Suprapubic skin (tissue), 4 donors: ENCODE data around the gene TYROBP.

Experiments
- EP300 ChIP-seq: sonication (generic); formaldehyde crosslinking; IDR thresholded peaks from one replicate; pipeline ENCODE4 v1.6.1; 2017; ENCODE audit warnings: antibody characterized with exemption
- POLR2A ChIP-seq, 2 donors: fragments of 450-650 bp; IDR thresholded peaks; one replicate each; pipeline ENCODE4 v1.6.1; 2017; ENCODE audit warnings: antibody characterized with exemption in 2 of 2, mild to moderate bottlenecking in 2 of 2, moderate library complexity in 2 of 2
- POLR2AphosphoS5 ChIP-seq, 3 donors: sonication (generic); formaldehyde crosslinking; IDR thresholded peaks; one replicate each; pipeline ENCODE4 v1.6.1; 2017; ENCODE audit warnings: antibody characterized with exemption in 3 of 3
- TF ChIP-seq, protein P1 (sequence below), 2 donors: fragments of 200-600 bp in 1 of 2; fragments of 450-650 bp in 1 of 2; sonication (generic) in 1 of 2; IDR thresholded peaks; one replicate each; pipeline ENCODE4 v1.5.1; 2016 to 2019; ENCODE audit warnings: antibody characterized with exemption in 2 of 2, mild to moderate bottlenecking in 1 of 2, moderate library complexity in 1 of 2

DNA sequence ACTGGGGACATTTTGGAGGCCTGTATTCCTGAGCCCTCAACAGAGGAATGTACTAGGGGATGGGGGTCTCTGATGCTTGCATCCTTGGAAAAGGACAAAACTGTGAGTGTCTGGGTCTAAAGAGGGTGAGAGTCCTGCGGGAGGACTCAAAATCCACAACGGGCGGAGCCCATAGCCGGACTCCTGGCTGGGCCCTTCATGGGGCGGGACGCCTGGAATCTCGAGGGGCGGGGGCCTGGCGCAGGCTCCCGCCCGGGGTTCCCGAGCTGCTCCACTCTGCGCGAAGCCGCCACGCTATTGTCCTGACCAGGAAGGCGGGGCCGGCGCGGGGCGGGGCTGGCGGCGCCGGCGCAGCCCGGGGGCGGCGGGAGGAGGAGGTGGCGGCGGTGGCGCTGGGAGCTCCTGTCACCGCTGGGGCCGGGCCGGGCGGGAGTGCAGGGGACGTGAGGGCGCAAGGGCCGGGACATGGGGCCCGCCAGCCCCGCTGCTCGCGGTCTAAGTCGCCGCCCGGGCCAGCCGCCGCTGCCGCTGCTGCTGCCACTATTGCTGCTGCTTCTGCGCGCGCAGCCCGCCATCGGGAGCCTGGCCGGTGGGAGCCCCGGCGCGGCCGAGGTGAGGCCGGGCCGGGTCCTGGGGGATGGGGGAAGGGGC is 39.8 kb downstream of the TYROBP start, which contains the start of gene APLP1:
- TF ChIP-seq, protein P1, sequence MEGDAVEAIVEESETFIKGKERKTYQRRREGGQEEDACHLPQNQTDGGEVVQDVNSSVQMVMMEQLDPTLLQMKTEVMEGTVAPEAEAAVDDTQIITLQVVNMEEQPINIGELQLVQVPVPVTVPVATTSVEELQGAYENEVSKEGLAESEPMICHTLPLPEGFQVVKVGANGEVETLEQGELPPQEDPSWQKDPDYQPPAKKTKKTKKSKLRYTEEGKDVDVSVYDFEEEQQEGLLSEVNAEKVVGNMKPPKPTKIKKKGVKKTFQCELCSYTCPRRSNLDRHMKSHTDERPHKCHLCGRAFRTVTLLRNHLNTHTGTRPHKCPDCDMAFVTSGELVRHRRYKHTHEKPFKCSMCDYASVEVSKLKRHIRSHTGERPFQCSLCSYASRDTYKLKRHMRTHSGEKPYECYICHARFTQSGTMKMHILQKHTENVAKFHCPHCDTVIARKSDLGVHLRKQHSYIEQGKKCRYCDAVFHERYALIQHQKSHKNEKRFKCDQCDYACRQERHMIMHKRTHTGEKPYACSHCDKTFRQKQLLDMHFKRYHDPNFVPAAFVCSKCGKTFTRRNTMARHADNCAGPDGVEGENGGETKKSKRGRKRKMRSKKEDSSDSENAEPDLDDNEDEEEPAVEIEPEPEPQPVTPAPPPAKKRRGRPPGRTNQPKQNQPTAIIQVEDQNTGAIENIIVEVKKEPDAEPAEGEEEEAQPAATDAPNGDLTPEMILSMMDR (IDR thresholded peaks at IDR 0.05), result no peak
- TF ChIP-seq POLR2AphosphoS5 (IDR thresholded peaks at IDR 0.05), result no peak
- TF ChIP-seq EP300, result no peak
- TF ChIP-seq POLR2A (IDR thresholded peaks at IDR 0.05), result no peak
